Stimulated activated CD8-positive, alpha-beta memory T cell treated with anti-CD3 and anti-CD28 coated beads, Interleukin-2, amount 100 ng/mL, for 1 hour (primary cell): ENCODE data around the gene CKAP2L.
A peak's percentile ranks its signal among the peaks of the same experiment; 100 is the strongest.

Source experiments
- DNase-seq, 2 donors: peaks; one replicate each; pipeline ENCODE4 v3.0.0-alpha.2; 2020; ENCODE audit warnings: low read depth in 2 of 2

CKAP2L gene, protein sequence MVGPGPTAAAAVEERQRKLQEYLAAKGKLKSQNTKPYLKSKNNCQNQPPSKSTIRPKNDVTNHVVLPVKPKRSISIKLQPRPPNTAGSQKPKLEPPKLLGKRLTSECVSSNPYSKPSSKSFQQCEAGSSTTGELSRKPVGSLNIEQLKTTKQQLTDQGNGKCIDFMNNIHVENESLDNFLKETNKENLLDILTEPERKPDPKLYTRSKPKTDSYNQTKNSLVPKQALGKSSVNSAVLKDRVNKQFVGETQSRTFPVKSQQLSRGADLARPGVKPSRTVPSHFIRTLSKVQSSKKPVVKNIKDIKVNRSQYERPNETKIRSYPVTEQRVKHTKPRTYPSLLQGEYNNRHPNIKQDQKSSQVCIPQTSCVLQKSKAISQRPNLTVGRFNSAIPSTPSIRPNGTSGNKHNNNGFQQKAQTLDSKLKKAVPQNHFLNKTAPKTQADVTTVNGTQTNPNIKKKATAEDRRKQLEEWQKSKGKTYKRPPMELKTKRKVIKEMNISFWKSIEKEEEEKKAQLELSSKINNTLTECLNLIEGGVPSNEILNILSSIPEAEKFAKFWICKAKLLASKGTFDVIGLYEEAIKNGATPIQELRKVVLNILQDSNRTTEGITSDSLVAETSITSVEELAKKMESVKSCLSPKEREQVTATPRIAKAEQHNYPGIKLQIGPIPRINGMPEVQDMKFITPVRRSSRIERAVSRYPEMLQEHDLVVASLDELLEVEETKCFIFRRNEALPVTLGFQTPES

DNA sequence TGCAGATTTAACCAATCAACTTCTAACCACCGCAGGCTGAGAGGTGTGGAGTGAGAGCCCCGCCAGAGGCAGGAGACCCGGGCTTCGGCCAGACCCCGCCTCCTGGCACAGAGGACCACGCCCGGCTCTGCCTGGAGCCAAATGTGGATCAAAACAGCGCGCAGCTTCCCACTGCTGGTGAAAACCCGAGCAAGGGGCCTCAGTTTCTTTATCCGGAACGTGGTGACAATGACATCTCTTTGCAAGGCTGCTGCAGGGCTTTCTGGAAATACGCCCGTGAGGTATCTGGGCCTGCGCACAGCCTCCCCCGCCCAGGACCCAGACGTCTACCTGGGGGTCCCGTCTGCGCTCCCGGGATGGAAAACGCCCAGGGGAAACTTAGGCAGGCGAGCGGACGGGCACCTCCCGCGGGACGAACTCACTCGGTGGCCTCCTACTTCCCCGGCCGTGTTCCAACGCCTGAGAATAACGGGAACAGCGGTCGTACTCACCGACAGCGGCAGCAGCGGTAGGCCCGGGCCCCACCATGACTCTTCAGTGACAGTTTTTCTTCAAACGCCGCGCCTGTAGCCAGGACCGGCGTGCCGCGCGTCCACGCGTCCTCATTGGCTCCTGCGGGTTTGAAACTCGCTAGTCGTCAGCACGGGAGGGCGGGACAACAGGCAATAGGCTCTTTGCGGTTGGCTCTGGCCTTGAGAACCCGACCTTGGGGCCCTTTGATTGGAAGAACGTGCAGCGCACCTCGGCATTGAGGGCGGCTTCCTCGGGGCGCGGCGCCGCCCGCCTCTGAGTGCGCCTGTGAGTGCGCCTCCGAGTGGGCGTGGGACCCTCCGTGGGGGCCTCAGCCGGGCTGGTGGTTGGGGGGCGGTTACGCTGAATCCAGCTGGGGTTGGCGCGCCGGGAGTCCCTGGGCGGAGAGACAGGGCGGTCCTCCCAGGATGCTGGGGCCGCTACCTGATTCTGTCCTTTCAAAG lies at the start of gene CKAP2L:
Gene CKAP2L (minus strand): TSS at position 539 of the 974 bp plus-strand sequence. CDS start 11 bp downstream, at position 528.
- DNase-seq: peak; percentile 89 to 91

DNA sequence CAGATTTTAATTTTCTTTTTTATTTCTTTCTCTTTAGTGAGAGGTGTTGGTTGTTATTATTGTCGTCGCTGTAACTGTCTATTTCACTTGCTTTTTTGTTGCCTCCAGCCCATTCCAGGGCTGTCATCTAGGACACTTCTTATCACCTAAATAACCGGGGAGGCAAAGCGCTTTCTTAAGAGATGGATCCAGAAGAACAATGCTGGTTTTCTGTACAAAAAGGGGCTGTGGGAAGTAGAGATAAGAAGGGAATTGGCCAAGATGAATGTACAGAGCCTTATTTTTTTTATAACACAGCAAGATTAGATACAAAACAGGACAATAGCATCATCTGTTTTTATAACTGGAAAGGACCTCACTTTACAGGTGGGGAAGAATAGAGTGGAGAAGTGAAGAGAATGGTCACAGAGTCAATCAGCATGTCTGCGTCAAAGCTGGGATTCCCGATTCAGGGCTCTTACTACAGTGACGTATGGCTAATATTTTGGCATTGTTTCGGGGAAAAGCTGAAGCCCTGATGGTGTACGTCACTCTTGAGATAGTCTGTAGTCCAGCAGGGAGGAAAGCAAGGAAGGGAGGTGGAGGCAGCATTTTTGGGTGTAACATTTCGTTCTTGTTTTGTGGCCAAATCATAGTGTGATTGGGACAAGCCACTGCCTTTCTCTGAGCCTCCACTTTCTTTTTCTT lies 49.0 kb upstream of the CKAP2L start:
- DNase-seq: no peak

DNA sequence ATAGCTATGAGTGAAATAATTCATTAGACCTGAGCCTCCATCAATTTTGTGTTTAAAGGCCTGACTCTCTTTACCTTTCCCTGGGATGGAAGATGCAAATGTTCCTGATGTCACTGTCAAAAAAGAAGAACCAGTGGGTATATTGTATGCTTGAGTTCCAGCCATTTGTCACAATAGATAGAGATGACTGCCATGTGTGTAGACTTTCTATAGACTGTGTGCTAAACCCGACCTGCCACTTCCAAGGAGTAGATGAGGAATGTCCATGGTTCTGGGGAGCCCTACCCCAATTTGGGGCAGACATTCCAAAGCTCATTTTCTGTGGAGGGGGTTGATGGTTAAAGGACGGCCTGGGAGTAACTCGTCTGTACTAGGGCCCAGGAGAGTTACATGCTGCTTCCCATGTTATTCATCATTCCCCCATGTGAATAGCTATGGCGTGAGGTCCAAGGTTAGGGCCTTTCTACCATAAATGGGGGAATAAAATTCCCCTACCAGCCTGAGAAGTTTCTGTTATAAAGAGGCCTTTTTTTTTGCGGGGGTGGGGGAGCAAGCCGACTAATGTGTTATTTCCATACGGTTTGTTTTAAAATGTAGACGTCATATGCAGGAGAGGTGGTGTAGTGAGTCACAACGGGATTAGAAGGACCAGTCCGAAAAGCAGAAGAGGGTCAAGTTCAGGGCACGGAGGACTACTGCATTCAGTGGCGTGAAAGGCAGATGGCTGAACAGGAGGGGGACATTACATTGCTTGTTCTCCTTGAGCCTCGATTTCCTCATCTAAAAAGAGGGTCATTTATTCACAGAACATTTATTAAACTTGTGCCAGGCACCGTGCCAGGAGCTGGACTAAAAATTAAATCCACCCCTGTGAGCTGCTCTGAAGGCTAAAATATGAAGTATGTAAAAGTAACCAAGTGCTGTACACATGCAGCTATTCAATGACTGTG lies 48.2 kb upstream of the CKAP2L start:
- no peak for DNase-seq

GRCh38 chr2:112811841-112812306 lies 47.5 kb upstream of the CKAP2L start:
- no peak for DNase-seq

DNA sequence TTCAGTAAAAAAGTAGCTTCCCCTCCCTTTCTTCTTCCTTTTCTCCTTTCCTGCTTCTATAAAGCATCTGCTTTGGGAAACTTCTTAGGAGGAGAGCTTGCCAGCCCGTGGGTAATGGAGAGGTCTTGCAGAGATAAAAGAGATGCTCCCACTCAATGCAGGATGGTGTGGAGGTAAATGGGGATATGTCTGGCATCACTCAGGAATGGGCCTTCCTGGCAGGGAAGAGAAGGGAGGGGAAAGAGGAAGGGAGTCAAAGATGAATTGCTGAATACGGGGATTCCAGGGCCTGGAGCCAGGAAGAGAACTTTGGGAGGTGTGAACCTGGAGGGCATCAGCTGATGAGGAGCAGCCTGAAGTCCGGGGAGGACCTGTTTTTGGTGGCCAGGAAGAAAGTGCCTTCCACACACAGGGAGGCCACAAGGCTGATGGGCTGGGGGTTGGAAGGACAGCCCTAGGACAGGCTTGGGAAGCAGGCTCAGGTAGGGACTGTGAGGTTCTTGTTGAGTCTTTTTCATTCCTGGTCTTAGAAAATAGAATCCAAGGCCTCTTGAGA lies 46.9 kb upstream of the CKAP2L start:
- no peak for DNase-seq

- DNase-seq: no peak
Observed at GRCh38 chr2:112809112-112809511, 44.7 kb upstream of the CKAP2L start.

- DNase-seq: no peak
Observed at GRCh38 chr2:112807233-112807807, 42.9 kb upstream of the CKAP2L start.

- no peak for DNase-seq
Observed at GRCh38 chr2:112805542-112805941, 41.1 kb upstream of the CKAP2L start.

GRCh38 chr2:112803691-112804521 lies 39.5 kb upstream of the CKAP2L start:
- no peak for DNase-seq

DNA sequence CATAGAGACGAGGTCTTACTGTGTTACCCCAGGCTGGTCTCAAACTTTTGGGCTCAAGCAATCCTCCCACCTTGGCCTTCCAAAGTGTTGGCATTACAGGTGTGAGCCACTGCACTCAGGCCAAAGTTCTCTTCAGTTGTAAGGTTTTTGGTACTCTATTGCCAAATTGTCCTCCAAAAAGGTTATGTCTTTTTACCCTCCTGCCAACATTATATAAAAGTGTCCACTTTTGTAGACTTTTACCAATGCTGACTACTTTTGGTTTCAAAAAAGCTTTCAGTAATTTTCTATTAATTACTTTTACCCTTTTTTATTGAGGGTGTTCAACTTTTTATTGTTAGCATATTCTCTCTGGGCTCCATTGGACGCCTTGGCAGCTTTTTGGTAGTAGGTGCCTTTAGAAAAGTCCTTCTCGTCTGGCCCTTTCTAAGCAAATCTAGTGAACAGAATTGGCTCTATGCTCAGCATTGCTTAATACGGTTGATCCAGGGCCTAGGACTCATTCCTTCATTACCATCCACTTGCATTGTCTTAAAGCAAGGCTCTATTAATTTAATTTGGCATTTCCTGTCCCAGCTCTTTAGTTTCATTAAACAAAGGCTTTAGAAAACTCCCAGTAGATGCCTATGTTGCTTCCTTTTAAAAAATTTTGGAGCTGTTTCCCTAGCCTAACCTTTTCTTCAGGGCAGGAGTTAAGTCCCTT lies 36.6 kb upstream of the CKAP2L start:
- DNase-seq: no peak

DNA sequence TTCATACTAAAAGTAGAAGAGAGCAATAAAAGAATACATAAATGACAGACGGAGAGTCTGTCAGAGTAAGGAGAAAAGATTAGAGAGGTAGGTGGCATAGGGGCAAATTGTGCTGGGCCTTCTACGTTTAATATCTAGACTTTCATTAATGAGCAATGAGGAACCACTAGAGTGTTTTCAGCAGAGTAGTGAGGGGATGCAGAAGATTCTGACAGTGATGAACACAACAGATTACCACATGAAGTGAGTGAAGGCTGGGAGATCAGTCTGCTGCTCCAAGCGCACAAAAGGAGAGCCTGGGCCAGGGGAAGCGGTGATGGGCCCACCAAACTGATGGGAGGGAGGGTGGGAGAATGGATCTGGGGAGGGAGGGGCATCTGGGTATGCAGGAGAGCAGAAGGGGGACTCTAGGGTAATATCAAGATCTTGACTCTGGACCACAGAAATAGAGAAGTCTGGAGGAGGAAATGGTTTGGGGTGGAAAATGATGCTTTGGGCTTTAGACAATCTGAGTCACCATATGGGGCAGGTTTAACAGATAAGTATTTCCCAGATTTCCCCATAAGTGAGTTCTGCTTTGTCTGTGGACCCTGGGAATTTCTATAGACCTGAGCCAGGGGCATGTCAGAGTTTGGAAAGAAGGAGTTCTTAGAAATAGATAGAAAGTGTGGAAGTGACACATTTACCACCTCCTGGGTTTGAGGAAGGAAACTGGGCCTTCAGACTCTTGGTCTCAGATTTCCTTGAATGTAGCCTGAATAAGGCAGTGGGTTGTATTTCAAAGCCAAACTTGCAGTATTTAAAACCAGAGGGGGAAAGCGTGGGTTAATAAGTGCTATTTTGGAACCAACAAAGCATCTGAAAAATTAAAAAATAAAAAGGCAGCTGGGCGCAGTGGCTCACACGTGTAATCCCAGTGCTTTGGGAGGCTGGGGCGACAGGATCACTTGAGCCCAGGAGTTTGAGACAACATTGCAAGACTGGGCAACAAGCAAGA lies 34.9 kb upstream of the CKAP2L start:
- DNase-seq: no peak

- DNase-seq: no peak
Observed at GRCh38 chr2:112796486-112796885, 32.1 kb upstream of the CKAP2L start.

DNA sequence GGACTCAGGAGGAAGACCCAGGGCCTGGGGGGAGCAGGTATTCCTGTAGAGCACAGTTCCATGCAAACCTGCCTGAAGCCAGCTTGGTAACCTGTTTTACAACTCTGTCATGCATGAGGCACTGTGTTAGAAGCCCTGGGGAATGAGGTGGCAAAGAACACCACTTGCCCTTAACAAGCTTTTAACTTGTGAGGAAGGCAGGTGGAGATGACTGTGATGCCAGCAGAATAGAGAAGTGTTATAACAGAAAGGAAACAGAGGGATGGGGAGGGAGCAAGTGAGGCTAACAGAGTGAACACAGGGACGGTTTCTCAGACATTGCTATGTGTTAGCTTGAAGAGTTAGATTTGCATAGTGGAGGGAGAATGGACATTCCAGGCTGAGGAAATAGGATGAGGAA lies 31.4 kb upstream of the CKAP2L start:
- no peak for DNase-seq

GRCh38 chr2:112794841-112795240 lies 30.4 kb upstream of the CKAP2L start:
- DNase-seq: no peak

- no peak for DNase-seq
Observed at GRCh38 chr2:112794131-112794733, 29.8 kb upstream of the CKAP2L start.

- DNase-seq: no peak
Observed at GRCh38 chr2:112793449-112793978, 29.1 kb upstream of the CKAP2L start.
